ENCODE data around the gene CFLAR. TPM values are rescaled to one million over a fixed set of nuclear protein-coding genes. Genes with fewer than 3 reads are reported as not detected.

CFLAR gene
- total RNA-seq, 1 donor from 2014 or later = 144 TPM

DNA sequence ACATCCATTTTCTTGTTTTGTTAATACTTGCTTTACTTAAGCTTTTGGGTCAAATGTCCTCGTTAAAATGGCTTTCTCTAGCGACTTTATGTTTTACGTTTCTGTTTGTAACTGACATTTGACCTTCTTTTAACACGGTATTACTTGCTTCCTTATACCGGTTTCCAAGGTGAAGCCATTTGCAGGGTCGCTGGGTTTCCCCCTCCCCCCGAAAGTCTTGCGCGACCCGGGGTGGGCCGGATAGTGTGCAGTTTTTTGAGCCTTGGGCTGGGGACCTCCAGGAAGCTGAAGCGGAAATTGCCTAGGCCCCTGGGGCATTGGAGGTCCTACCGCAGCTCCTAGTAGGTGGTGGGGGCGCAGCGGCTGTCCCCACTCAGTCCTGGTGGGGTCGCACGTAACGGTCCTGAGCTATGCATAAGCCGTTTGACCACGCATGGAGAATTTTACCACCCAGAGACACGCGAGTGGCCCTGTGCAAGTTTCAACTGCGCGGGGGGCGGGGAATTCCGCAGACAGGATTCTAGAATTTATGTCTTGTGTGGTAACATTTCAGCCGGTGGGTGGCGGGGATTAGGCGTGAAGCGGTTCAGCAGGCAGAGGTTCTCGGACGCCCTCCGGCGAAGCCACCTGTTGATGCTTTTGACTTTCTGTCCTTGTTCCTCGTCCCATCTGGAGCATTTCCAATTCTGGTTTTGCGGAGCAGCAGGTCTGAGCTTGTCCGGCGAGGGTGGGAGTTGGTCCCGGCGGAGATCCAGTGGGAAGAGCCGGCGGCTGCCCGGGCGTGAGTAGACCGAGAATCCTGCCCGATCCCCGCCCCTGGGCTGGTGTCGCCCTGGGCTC, 2.4 kb downstream of the CFLAR start:
- H3K27me3 ChIP-seq = no peaks in the 10 kb centered on the region
- no peaks in the 10 kb centered on the region for H3K9me3 ChIP-seq
- peak overlapping the region; percentile 97 for H3K27ac ChIP-seq
- TF ChIP-seq POLR2A (IDR thresholded peaks at IDR 0.05) (peak in 1 of 2 donors; percentile 35), POLR2AphosphoS5 (IDR thresholded peaks at IDR 0.05; ENCODE audit: insufficient read depth in 1 of 2, low read depth in 1 of 2) (peak; percentile 47 to 85)
- TF ChIP-seq, protein P1, sequence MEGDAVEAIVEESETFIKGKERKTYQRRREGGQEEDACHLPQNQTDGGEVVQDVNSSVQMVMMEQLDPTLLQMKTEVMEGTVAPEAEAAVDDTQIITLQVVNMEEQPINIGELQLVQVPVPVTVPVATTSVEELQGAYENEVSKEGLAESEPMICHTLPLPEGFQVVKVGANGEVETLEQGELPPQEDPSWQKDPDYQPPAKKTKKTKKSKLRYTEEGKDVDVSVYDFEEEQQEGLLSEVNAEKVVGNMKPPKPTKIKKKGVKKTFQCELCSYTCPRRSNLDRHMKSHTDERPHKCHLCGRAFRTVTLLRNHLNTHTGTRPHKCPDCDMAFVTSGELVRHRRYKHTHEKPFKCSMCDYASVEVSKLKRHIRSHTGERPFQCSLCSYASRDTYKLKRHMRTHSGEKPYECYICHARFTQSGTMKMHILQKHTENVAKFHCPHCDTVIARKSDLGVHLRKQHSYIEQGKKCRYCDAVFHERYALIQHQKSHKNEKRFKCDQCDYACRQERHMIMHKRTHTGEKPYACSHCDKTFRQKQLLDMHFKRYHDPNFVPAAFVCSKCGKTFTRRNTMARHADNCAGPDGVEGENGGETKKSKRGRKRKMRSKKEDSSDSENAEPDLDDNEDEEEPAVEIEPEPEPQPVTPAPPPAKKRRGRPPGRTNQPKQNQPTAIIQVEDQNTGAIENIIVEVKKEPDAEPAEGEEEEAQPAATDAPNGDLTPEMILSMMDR (IDR thresholded peaks at IDR 0.05) = peak in 2 of 3 experiments; percentile 18 to 37
- H3K4me1 ChIP-seq = peaks cover 50% of the 10 kb centered on the region
- no peak for DNase-seq (ENCODE audit: extremely low spot score in 2 of 2)
- H3K36me3 ChIP-seq = no peaks in the 10 kb centered on the region
- H3K4me3 ChIP-seq = peak overlapping the region; percentile 69 to 88
- intact Hi-C loops (cut with DNase I) = loop anchor here (5.0 kb wide), 1 partner anchor 34 kb away; no protein-coding TSS in a partner anchor

- H3K27ac ChIP-seq = peak overlapping the region; percentile 97
- H3K4me3 ChIP-seq = peak overlapping the region; percentile 69 to 88
- no peak for DNase-seq (ENCODE audit: extremely low spot score in 2 of 2)
- no peak for TF ChIP-seq POLR2A (IDR thresholded peaks at IDR 0.05)
- TF ChIP-seq, protein P1 (IDR thresholded peaks at IDR 0.05) = no peak
- TF ChIP-seq POLR2AphosphoS5 (IDR thresholded peaks at IDR 0.05; ENCODE audit: insufficient read depth in 1 of 2, low read depth in 1 of 2) = no peak
- intact Hi-C loops (cut with DNase I) = loop anchor here (5.0 kb wide), 1 partner anchor 33 kb away; no protein-coding TSS in a partner anchor
- no peaks in the 10 kb centered on the region for H3K36me3 ChIP-seq
- peaks cover 58% of the 10 kb centered on the region for H3K4me1 ChIP-seq
- no peaks in the 10 kb centered on the region for H3K27me3 ChIP-seq
- H3K9me3 ChIP-seq = no peaks in the 10 kb centered on the region
Measured at GRCh38 chr2:201118961-201119854, 3.2 kb downstream of the CFLAR start.

- DNase-seq (ENCODE audit: extremely low spot score in 2 of 2) = no peak
- Histone ChIP-seq H3K4me3 (no peak overlapping the region), H3K36me3 (no peaks in the 10 kb centered on the region), H3K27ac (peak overlapping the region; percentile 97), H3K27me3 (no peaks in the 10 kb centered on the region), H3K9me3 (no peaks in the 10 kb centered on the region), H3K4me1 (peaks cover 83% of the 10 kb centered on the region)
- intact Hi-C loops (cut with DNase I) = no loop called here
- no peak for TF ChIP-seq POLR2A (IDR thresholded peaks at IDR 0.05)
- TF ChIP-seq POLR2AphosphoS5 (IDR thresholded peaks at IDR 0.05; ENCODE audit: insufficient read depth in 1 of 2, low read depth in 1 of 2) = no peak
- TF ChIP-seq, protein P1 (IDR thresholded peaks at IDR 0.05) = no peak
Measured at GRCh38 chr2:201122276-201122675, 6.3 kb downstream of the CFLAR start.

- DNase-seq (ENCODE audit: extremely low spot score in 2 of 2) = no peak
- peaks cover 97% of the 10 kb centered on the region for H3K4me1 ChIP-seq
- peak in 1 of 2 donors; percentile 56 for TF ChIP-seq POLR2AphosphoS5 (IDR thresholded peaks at IDR 0.05; ENCODE audit: insufficient read depth in 1 of 2, low read depth in 1 of 2)
- TF ChIP-seq, protein P1 (IDR thresholded peaks at IDR 0.05) = no peak
- H3K27ac ChIP-seq = peak overlapping the region; percentile 74
- H3K4me3 ChIP-seq = peak overlapping the region; percentile 1 to 17
- no peaks in the 10 kb centered on the region for H3K27me3 ChIP-seq
- no peaks in the 10 kb centered on the region for H3K36me3 ChIP-seq
- H3K9me3 ChIP-seq = no peaks in the 10 kb centered on the region
- intact Hi-C loops (cut with DNase I) = no loop called here
Measured at GRCh38 chr2:201126308-201127151, 10.6 kb downstream of the CFLAR start.
